Activated T-cell treated with anti-CD3 and anti-CD28 coated beads for 24 hours (primary cell): ENCODE data around the gene KIAA0825.

Experiments
- DNase-seq: peaks from one replicate; pipeline ENCODE4 v3.0.0-alpha.2; 2020; ENCODE audit warnings: low read depth

KIAA0825 gene

DNA sequence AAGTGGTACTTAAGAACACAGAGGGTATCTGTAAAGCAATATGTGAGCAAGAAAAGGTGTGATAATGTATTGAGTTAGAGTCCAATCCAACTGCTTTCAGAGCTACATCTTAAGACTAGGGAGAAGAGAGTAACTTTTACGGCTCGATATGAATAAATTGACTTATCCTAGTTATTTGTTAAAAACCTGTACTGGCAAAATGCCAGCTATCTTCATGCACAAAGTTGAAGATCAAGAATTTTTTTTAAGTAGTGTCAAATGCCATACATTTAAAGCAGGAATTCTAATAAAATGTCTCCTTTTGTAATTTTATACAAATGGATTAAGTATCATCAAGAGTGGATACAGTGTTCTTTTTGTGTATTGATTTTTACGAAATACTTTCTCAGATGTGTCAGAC is 305.2 kb downstream of the KIAA0825 start:
- DNase-seq = no peak

DNA sequence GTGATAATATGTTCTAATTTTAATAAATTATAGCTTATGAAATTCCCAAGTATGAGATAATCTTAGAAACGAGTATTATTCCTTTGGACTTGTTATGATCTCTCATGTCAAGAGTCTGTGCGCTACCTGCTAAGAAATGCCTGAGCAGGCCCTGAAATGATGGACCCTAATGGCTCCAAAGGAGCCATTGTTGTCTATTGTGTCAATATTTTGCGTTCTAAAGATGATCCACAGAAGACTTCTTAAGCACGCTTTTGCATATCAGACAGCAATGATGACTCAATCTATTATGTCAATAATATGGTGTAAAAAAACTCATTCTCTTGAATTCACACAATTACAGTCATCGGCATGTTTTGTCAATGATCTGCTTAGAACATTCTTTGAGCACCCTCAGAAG is 306.1 kb downstream of the KIAA0825 start:
- no peak for DNase-seq

DNA sequence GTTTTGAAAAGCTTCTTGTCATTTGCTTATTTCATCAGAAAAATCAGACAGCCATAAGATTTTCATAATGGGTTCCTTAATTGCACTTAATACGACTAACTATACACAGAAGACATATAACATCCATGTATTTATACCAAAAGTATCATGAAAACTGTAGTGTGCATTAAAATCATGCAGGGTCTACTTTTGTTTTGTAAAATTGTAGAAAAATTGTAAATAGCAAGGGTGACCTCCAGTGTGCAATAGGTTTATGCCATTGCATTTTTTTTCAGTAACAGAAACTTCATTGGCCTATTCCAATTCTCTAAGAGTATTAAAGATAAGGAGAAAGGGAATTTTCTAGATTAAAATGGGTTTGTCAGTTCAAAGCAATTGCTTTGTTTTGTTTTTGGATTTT is 307.6 kb downstream of the KIAA0825 start:
- DNase-seq = no peak

DNA sequence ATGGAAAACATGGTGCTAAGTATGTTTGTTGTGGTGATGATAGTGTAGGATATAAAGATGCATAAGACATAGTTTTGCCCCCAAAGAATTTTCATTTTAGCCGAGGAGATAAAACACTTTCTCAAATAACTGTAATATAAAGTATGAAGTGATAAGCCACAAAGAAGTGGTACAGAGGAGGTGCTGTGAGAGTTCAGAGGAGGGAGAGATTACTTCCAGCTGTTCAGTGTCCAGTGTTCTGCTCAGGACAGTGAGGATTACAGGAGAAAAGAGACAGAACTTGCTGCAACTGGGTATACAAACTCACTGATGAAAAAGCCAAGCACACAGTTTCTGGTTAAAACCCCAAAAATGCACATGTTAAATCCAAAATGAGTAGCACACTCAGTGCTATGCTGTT is 309.3 kb downstream of the KIAA0825 start:
- no peak for DNase-seq

DNA sequence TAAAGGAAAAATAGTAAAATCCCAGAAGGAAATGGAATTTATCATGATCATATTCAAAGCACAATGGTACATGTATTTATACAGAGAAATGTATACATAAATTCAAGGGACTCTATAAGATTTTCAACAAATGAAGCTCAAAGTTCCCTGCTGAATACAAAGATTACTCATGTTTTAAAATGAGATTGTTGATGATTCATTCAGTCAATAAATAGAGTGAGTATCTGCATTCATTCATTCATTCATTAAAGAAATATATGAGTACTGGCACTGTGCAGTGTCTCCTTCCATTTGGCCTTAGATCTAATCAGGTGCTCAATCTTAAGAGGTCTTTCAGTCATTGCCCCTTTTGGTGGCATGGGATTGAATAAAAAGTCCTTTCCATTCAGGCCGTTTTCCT is 310.0 kb downstream of the KIAA0825 start:
- no peak for DNase-seq

DNA sequence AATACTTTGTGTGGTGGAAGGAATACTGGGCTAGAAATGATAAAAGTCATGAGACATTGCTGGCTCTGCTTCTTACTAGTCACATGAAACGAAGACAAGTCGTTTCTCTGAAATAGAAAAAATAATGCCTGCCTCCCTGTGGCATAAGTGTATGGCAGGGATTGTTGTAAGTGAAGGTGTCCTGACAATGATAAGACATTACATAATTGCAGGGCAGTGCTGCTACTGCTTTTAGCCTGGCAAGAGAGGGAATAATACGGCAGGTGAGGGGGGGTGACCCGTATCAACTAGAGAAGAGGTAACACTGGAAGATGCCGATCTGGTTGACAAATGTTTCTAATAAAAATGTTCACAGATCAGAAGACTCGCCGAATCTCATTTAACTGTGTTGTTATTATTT is 314.3 kb downstream of the KIAA0825 start:
- no peak for DNase-seq

DNA sequence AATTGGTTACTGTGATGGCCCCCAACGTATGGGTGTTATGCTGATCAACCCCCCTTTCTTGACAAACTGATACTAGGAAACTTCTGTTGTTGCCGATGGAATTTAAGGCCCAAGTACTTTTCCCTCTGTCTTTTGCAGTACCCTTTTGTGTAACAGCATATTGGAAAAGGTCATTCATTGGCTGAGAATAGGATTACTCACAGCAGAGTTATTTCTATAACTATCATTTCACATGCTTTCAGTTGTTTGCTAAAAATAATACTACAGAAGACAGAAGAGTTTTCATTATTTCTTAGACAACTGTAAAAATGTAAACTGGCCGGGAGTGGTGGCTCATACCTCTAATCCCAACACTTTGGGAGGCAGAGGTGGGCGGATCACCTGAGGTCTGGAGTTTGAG is 329.5 kb downstream of the KIAA0825 start:
- DNase-seq = no peak

DNA sequence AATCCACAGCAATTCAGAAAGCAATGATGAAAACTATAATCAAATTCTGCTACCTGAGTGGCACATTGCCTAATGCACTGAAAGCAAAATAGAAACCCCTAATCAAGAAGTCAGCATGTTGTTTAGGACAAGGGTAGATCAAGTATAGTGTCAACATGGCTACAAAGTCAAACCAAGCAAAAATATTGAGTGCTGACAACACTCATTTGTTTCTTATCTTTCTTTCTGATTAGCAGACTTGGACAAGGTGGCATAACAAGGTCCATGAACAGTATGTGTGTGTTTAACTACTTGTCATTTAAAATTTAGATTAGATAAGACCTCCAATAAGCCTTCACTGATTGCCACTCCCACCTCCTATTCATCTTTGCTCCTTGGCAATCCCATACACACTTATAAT is 332.4 kb downstream of the KIAA0825 start:
- no peak for DNase-seq

DNA sequence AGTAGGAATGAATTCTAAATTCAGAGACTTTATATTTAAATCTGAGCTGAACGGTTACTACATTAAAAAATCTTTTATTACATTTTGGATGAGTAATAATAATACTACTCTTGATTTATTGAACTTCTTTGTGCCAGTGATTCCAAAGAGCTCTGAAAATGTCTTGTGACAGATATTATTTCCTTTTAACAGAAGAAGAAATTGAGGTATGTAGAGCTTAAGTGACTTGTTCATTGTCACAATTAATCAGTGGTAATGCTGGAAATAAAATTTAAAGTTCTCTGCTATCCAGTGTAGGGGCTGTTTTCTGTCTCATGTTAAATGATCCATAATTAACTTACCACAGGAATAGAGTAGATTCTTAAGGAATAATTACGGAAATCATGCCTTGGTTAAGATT is 335.3 kb downstream of the KIAA0825 start:
- DNase-seq = no peak

DNA sequence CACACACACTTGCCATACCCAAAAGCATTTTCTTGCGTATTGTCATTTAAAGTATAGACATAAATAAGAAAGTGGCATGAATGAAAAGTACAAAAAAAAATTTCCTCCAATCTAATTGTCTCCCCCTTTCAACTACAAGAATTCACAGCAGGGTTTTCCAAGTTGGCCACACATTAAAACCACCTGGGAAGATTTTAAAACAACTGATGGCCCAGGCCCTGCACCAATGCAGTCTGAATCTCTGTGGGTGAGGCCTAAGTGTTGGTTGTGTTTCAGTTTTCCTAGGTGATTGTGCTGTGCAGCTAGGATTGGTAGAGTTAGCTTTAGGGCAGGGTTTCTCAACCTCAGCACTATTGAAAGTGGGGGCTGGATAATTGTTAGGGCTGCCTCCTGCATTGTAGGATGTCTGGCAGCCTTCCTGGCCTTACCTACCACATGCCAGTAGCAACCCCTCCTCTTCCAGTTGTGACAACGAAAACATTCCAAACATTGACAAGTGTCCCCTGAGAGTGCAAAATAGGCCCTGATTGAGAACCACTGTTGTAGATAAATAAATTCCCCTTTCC is 337.1 kb downstream of the KIAA0825 start:
- no peak for DNase-seq

DNA sequence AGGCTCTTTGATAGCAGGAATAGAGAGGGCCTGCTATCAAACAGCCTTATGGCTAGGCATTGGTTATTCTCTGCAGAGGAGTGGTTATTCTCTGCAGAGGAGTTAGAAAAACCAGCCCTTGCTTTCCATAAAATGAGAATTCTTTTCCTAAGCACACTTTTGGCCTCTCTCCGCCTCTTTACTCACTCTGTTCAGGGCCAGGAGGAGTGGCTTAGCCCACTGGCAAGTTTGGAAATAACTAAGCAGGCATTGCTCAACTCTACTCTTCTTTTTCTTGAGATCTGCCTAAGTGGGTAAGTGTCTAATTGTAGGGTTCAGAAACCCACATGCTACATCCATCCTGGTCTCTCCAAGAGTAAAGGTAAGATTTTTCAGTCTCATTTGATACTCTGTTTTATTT is 341.7 kb downstream of the KIAA0825 start:
- no peak for DNase-seq

DNA sequence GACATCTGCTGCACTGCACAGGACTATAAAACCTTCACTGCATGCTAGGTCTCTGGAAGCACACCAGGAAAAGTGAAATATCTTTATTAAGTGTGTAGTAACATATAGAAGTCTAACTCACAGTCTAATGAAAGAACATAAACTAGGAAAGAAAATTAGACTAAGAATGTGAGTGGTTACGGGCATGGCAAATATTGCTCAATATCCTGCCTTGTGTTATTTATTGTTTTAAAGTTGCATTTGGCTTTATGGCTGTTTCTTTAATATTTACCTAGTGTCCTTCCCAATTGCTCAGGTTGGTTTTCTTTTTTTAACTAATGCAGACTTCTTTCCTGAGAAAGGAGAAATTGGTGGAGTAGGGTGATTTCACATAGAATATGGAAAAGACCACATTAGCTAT is 342.4 kb downstream of the KIAA0825 start:
- DNase-seq = no peak

DNA sequence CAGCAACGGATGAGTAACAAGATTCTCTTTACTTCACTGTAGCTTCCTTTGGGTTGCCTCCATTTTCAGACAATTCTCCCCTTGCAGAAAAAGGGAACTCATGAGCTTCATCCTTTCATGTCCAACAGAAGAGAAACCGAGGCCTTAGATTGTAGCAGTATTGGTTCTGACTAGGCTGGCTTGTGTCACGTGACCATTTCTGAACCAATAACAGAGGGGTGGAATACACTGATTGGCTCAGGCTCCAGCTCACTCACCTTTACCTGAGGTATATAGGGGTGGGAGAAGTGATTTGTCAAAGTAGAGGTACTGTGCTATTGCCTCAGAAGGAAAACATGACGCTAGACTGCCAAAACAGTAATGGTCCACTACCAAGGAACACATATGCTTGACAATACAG is 343.7 kb downstream of the KIAA0825 start:
- DNase-seq = no peak

DNA sequence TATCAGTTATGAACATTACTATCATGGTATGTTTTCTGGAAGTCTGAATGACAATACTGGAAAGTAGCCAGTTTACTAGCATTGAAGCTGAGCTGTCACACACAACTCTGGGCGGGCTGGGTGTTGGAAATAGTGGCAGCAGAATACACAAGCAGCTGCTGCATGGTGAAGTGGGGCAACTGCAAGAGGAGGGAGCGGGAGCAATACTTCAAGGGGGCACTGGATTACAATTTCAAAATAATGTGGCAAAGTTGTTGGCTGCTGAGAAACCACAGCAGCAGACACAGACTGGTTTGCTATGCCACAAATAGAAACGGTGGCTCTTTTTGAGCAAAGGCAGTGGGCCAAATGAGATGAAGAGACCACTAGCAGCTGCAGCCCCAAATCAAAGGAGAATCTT is 350.2 kb downstream of the KIAA0825 start:
- DNase-seq = no peak

DNA sequence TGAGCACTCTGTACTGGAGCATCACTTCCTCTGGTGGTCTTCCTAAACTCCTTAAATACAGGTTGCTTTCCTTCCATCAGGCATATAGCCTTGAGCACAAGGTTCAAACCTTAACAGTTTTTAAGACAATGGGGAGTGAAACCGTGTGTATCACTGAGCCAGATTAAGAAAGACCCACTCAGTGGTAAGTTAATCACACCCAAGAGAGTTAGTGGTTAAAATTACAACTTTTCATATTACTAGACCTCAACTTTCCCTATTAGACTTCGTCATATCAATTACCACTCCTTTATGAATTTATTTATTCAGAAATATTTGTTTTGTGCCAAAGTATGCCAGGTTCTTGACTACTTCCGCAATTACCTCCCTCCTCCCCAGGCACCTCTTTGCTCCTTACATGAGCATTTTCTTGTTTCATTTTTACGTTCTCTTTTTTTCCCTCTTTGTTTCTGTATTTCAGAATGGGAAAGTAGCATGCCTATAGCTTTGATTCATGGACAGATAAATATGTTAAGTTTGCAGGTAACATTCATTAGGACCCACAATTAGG is 351.0 kb downstream of the KIAA0825 start:
- no peak for DNase-seq

DNA sequence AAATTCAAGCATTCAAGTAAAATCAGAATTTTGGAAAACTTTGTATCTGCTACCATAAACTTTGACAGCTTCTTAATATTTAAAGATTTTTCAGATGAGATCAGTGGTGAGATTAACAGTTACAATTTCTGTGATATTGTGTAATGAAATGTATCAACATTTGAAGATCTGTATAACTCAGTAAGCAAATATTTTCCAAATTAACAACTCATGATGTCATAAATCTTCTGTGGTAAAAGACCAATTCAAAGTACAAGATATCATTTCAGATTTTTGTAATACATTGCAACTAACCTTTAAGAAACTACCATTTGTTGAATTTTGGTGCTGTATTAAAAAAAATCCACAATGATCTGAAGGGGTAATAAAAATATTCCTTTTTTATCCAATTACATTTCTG is 352.2 kb downstream of the KIAA0825 start:
- DNase-seq = no peak

DNA sequence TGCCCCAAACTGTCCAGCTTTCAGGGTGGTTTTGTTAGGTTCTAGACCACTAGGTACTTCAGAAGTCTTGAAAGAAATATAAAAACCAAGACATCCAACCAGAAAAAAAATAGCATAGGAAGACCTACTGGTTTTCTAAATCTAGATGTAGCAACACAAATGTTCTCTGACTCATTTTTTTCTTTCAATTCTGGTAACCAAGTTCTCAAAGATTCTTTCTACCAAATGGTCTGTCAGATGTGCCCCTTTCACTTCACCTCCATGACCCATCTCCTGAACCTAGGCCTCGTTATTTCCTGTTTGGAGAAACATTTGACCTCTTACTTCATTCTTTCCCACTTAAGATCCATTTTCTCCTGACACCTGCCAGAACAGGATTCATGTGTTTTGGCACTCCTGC is 355.3 kb downstream of the KIAA0825 start:
- DNase-seq = no peak

DNA sequence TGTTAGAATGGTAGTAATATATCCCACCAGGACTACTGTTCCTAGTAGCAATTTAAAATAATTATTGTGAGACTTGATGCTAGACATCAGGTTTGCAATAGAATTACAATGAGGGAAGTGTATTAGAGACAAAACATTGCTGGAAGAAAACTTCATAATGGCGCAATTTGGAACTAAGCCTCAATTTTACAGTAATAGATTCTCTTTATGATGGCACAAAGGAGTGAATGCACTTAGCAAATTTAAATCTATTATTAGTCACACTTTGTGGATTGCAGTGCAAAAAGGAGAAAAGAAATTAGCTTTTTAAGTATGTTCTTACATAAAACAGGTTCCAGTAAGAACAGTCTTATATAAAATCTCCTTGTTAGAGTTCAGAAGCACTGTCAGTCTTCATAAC is 358.3 kb downstream of the KIAA0825 start:
- no peak for DNase-seq

DNA sequence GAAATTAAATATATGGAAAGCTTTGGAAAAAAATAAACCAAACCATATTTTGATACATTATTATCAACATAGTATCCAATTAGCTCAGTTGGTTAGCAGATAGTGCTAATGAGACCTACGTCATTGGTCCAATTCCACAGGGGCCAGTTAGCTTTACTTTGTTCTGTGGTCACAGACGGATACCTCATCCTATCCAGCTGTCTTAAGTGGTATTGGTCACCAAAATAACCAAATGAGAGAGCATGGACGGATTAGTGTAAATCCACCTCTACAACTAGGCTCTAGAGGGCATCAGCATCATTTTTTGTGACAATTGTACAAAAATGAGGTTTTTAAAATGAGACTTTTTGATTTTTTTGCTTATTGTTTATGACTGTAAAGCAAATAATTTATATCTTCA is 364.2 kb downstream of the KIAA0825 start:
- no peak for DNase-seq

DNA sequence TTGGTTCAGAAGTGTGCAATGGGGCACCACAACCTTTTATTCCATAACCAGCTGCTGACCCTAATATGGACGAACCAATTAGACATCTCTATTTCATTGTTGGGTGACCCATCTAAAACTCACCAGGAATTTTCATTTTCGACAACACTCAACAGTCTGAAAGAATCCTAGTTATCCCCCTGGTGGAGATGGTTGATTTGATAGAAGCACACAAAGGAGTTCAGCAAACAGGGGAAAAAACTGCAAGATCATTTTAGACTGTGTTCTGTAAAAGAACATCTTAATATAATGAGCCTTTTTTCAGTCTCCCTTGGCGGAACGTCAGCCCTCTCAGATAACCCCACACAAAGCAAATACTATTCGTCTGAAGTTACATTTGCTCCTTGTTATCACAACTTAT is 367.4 kb downstream of the KIAA0825 start:
- no peak for DNase-seq

DNA sequence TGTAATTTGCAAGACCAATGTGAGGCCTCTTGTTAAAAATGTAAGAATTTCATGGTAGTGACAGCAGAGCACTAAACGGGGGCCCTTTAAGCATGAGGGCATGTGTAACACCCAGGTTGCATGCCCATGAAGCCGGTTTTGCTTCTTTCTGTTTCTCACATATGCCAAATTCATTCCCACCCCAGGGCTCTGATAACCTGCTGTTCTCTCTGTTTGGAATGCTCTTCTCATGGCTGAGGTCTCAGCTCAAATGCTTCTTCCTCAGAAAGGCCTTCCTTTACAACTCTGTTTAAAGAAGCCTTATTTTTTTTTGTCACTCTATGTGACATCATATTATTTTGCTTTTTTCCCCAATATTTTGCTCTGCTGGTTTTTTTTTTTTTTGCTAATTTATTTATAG is 369.0 kb downstream of the KIAA0825 start:
- DNase-seq = no peak

DNA sequence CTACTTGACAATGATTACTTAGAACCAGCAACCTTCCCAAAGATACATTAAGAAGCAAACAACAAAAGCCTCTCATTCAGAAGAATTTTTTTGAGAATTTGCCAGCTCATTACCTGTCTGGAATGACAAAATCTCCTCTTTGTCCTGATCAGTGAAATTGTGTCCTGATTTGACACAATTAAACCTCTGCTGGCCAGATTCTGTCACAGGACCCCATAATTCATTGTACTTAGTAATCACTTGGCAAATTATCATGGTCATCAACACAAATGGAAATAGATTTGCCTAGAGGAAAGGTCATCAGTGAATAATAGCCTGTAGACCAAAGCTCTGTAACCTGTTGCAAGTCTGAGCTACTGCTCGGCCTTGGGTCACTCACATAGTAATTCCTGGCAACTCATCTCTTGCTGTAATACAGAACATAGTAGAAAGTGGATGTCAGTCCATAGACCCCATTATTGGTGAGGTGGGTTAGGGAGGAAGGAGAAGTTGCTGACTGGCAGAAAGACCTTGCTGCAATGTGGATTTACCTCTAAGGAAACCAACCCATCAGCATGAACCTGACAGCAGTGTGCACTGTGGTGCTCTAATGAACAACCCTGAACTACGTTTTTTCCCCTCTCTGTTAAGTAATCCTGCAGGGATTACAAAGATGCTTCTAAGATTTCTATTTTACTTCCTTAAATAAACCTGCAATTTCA is 370.1 kb downstream of the KIAA0825 start:
- DNase-seq = no peak

DNA sequence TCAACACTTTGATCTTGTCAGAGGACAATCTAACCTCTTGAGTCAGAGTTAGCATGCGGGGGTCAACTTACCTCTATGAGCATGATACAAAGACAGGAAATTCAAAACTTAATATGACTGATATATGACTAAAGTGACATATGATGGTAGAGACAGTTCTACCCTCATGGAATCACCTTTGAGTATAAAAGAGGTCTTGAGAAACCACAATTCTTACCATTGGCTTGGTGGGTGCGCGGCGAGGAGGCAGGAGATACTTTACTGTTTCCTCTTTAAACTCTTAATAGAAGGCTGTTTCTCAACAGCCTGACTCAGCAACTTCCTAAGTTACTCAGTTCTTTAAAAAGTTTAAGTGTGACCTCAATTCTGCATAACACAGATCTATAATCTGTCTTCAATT is 372.8 kb downstream of the KIAA0825 start:
- no peak for DNase-seq

DNA sequence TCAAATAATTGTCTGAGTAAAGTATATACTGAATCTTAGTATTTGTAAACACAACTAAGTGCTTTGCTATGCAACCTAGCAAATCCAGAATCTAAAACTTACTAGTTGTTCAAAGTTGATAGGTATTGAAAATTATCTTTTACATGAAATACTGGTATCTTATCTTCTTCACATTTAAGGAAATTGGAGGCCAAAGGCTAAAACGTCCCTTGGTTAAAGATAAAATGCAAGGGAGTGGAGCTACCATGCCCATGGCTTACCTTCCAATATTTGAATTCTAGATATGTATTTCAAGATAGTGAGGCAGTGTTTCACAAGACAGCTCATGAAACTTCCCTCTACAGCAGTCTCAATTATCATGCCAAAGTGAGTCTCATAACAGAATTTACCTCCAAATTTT is 373.5 kb downstream of the KIAA0825 start:
- DNase-seq = no peak
